ENCODE measurements around the gene SAG. TPM values are rescaled to one million over a fixed set of nuclear protein-coding genes. Genes with fewer than 3 reads are reported as not detected.
"Not testable (repeated sequence)": the region's sequence is repeated elsewhere in the genome, so short reads cannot be mapped to it uniquely, and the experiment has no call there.

SAG gene
- total and polyA plus RNA-seq, 8 donors: 1.5 TPM; not detected in 7

DNA sequence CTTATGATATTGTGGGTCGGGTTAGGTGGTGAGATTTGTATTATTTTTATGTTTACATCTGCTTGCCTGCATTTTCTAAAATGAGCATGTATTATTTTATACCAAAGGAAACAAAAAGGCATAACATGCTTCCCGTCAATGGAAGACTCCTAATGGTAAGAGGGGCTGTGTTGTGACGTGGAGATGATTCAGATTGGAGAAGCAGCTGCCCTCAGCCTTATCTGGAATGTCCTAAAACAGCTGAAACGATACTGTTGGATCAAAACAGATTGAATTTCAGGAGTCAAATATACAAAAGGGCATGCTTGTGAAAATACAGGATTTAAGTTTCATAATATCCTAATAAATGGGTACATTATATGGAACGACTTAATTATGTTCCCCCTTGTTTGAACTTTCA lies 65.7 kb downstream of the SAG start:
- H3K27me3 ChIP-seq: no peaks in the 10 kb centered on the region
- H3K9me3 ChIP-seq: no peaks in the 10 kb centered on the region
- no peak overlapping the region for H3K4me3 ChIP-seq
- no peak for DNase-seq
- H3K27ac ChIP-seq: no peak overlapping the region
- WGBS, 5 donors: 64 to 73% (median 68%) methylated on average over 5 of the region's 5 CpGs
- TF ChIP-seq, protein P1, sequence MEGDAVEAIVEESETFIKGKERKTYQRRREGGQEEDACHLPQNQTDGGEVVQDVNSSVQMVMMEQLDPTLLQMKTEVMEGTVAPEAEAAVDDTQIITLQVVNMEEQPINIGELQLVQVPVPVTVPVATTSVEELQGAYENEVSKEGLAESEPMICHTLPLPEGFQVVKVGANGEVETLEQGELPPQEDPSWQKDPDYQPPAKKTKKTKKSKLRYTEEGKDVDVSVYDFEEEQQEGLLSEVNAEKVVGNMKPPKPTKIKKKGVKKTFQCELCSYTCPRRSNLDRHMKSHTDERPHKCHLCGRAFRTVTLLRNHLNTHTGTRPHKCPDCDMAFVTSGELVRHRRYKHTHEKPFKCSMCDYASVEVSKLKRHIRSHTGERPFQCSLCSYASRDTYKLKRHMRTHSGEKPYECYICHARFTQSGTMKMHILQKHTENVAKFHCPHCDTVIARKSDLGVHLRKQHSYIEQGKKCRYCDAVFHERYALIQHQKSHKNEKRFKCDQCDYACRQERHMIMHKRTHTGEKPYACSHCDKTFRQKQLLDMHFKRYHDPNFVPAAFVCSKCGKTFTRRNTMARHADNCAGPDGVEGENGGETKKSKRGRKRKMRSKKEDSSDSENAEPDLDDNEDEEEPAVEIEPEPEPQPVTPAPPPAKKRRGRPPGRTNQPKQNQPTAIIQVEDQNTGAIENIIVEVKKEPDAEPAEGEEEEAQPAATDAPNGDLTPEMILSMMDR (IDR thresholded peaks at IDR 0.05): no peak
- no peak for TF ChIP-seq POLR2A (IDR thresholded peaks at IDR 0.05)
- TF ChIP-seq POLR2AphosphoS5 (IDR thresholded peaks at IDR 0.05): no peak
- no peak for TF ChIP-seq EP300 (IDR thresholded peaks at IDR 0.05)
- H3K4me1 ChIP-seq: peaks cover 5 to 39% (median 18%) of the 10 kb centered on the region in 4 donors
- H3K36me3 ChIP-seq: peaks cover 0 to 36% (median 9%) of the 10 kb centered on the region in 4 donors
- intact Hi-C loops (cut with DNase I; ENCODE audit: low total_unique reads): no loop called here

DNA sequence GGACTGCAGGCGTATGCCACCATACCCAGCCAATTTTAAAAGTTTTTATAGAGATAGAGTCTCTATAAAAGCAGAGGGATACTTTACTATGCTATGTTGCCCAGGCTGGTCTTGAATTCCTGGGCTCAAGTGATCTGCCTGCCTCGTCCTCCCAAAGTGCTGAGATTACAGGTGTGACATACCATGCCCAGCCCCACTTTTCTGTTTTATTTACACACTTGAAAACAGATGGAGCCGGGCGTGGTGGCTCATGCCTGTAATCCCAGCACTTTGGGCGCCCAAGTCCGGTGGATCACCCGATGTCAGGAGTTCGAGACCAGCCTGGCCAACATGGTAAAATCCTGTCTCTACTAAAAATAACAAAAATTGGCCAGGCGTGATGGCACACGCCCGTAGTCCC lies 67.2 kb downstream of the SAG start:
- H3K36me3 ChIP-seq: peaks cover 0 to 36% (median 9%) of the 10 kb centered on the region in 4 donors
- peaks cover 8 to 39% (median 13%) of the 10 kb centered on the region in 4 donors for H3K4me1 ChIP-seq
- 83 to 94% (median 89%) methylated on average over 11 of the region's 11 CpGs for WGBS, 5 donors
- DNase-seq; intact Hi-C loops (cut with DNase I; ENCODE audit: low total_unique reads); H3K4me3 ChIP-seq; H3K9me3 ChIP-seq; H3K27me3 ChIP-seq; H3K27ac ChIP-seq: not testable (repeated sequence)

DNA sequence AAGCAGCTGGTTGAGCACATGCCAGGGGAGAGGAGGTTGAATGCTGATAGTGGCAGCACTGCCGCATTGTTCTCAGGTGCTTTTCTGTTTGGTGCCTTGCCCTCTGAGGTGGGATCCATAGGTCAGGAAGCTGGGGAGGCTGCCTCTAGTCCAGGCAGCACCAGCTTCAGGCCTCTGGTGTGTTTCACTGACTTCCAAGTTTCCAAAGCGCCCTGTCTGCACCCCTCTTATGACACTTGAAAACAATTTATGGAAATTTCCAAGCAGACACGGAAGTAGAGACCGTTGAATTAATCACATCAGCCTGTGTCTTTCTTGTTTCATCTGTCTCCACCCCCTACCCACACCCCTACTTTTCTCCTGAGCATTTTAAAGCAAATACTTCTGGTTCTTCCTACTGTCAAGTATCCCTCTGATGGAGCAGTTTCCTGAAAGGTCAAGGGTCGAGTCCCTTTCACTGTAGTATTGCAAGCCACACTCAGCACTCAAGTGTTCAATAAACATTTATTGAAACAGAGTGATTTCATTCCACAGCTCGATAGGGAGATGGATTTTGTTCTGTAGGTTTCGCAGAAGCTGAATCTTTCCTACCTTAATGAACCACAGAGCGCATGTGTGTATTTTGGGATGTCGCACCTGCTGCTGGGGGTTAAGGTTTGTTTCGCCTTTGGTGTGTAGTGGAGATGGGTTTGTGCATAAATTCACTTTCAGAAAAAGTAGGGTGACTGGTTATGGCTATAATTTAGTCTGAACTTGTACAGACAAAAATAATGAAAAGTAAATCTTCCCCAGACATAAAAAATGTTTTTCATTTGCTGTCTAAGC lies 68.1 kb downstream of the SAG start:
- intact Hi-C loops (cut with DNase I; ENCODE audit: low total_unique reads): no loop called here
- no peak overlapping the region for H3K27ac ChIP-seq
- no peak overlapping the region for H3K4me3 ChIP-seq
- no peaks in the 10 kb centered on the region for H3K9me3 ChIP-seq
- H3K4me1 ChIP-seq: peaks cover 1 to 33% (median 12%) of the 10 kb centered on the region in 4 donors
- DNase-seq: no peak
- TF ChIP-seq POLR2AphosphoS5 (IDR thresholded peaks at IDR 0.05) (no peak), POLR2A (IDR thresholded peaks at IDR 0.05) (no peak), EP300 (IDR thresholded peaks at IDR 0.05) (no peak)
- TF ChIP-seq, protein P1 (IDR thresholded peaks at IDR 0.05): no peak
- H3K27me3 ChIP-seq: no peaks in the 10 kb centered on the region
- WGBS, 5 donors: 54 to 71% (median 65%) methylated on average over 10 of the region's 10 CpGs
- H3K36me3 ChIP-seq: peaks cover 0 to 36% (median 9%) of the 10 kb centered on the region in 4 donors

DNA sequence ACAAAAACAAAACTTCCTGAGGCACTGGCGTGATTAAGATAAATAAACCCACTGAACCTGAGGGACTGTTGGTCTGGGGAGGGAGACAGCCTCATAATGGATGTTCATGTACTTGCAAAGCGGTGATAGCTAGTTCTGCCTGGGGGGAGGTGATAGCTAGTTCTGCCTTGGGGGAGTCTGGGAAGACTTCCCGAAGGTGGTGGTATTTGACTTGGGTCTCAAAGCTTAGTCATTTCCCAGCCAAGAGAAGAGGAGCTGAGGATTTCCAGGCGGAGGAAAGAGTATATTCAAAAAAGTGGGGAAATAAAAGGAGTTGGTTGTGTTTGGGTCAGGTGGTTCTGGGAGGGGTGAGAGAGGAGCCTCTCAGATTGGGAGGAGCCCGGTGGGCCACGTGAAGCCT lies 71.4 kb downstream of the SAG start:
- intact Hi-C loops (cut with DNase I; ENCODE audit: low total_unique reads): no loop called here
- peaks cover 6 to 28% (median 16%) of the 10 kb centered on the region in 4 donors for H3K4me1 ChIP-seq
- no peak overlapping the region for H3K4me3 ChIP-seq
- TF ChIP-seq POLR2AphosphoS5 (IDR thresholded peaks at IDR 0.05) (no peak), EP300 (IDR thresholded peaks at IDR 0.05) (no peak), POLR2A (IDR thresholded peaks at IDR 0.05) (no peak)
- TF ChIP-seq, protein P1 (IDR thresholded peaks at IDR 0.05): no peak
- no peak for DNase-seq
- no peak overlapping the region for H3K27ac ChIP-seq
- peaks cover 0 to 23% (median 8%) of the 10 kb centered on the region in 4 donors for H3K36me3 ChIP-seq
- H3K27me3 ChIP-seq: no peaks in the 10 kb centered on the region
- WGBS, 5 donors: 79 to 93% (median 91%) methylated on average over 6 of the region's 6 CpGs
- no peaks in the 10 kb centered on the region for H3K9me3 ChIP-seq

DNA sequence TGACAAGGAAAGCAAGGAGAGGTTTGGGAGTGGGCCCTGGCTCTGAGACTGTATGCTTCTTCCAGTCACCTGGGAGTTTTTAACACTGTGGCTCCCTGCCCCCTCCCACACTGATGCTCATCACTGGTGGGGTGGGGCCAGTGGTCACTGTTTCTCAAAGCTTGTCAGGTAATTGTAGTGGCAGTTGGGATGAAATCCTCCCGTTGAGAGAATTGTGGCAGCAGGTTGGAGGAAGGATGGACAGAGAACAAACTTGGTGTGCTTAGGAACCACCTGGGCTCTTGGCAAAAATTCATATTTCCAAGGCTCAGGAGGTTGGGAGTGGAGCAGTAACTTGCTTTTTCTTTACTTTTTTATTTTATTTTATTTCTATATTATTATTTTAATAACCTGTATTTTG lies 71.8 kb downstream of the SAG start:
- Histone ChIP-seq H3K36me3 (peaks cover 0 to 19% (median 6%) of the 10 kb centered on the region in 4 donors), H3K27me3 (no peaks in the 10 kb centered on the region), H3K4me3 (no peak overlapping the region), H3K4me1 (peaks cover 7 to 29% (median 20%) of the 10 kb centered on the region in 4 donors), H3K27ac (no peak overlapping the region), H3K9me3 (no peaks in the 10 kb centered on the region)
- no peak for DNase-seq
- TF ChIP-seq, protein P1 (IDR thresholded peaks at IDR 0.05): no peak
- no peak for TF ChIP-seq POLR2AphosphoS5 (IDR thresholded peaks at IDR 0.05)
- TF ChIP-seq POLR2A (IDR thresholded peaks at IDR 0.05): no peak
- TF ChIP-seq EP300 (IDR thresholded peaks at IDR 0.05): no peak
- WGBS, 5 donors: 39 to 56% (median 41%) methylated on average over 1 of the region's 1 CpG
- intact Hi-C loops (cut with DNase I; ENCODE audit: low total_unique reads): no loop called here

Data from stomach (tissue), 9 donors.